ENCODE results near the gene EFCAB6.
"Not testable (repeated sequence)": the region's sequence is repeated elsewhere in the genome, so short reads cannot be mapped to it uniquely, and the experiment has no call there.

- TF ChIP-seq CTCF (IDR thresholded peaks at IDR 0.05); ZFX (IDR thresholded peaks at IDR 0.05; ENCODE audit: borderline replicate concordance): not testable (repeated sequence)
Observed at GRCh38 chr22:43656581-43656980, 155.5 kb downstream of the EFCAB6 start.
